K562 (cell line): ENCODE data around the gene SPATS1. TPM values are rescaled to one million over a fixed set of nuclear protein-coding genes. Genes with fewer than 3 reads are reported as not detected.

Source experiments
- CBX2 ChIP-seq: fragments of 200-600 bp; sonication (generic); IDR thresholded peaks from one replicate; pipeline ENCODE4 v1.6.1; 2012; ENCODE audit warnings: mild to moderate bottlenecking, low read length, inconsistent platforms; ENCODE audit not compliant: insufficient read depth, poor library complexity, severe bottlenecking
- CCNT2 ChIP-seq: IDR thresholded peaks from 2 replicates; pipeline ENCODE4 v1.6.1; 2011; ENCODE audit warnings: borderline replicate concordance, low read depth, mild to moderate bottlenecking, moderate library complexity, mixed read lengths, low read length; ENCODE audit not compliant: insufficient read length; ENCODE audit errors: extremely low read depth
- CHD1 ChIP-seq: fragments of 200-600 bp; sonication (generic); IDR thresholded peaks from one replicate; pipeline ENCODE4 v1.6.1; 2012; ENCODE audit warnings: mild to moderate bottlenecking, moderate library complexity, low read length, inconsistent platforms
- FOXA1 ChIP-seq: fragments of 450-650 bp; IDR thresholded peaks from 2 replicates; pipeline ENCODE4 v1.6.1; 2016; ENCODE audit warnings: mild to moderate bottlenecking, borderline replicate concordance
- FOXJ3 ChIP-seq: sonication (generic); formaldehyde crosslinking; IDR thresholded peaks from 2 replicates; pipeline ENCODE4 v1.4.0; 2020; ENCODE audit warnings: mild to moderate bottlenecking, missing genetic modification reagents
- GABPB2 ChIP-seq: fragments of 250-450 bp; sonication (Bioruptor Pico); conservative IDR thresholded peaks from 2 replicates; pipeline ENCODE4 v1.5.1; 2021; ENCODE audit warnings: mild to moderate bottlenecking
- GTF2A2 ChIP-seq: IDR thresholded peaks from 2 replicates; pipeline ENCODE4 v1.6.1; 2016; ENCODE audit warnings: mild to moderate bottlenecking, missing genetic modification characterization, missing compliant biosample characterization
- HDAC2 ChIP-seq: fragments of 450-650 bp; IDR thresholded peaks from 2 replicates; pipeline ENCODE4 v1.6.1; 2016; ENCODE audit warnings: mild to moderate bottlenecking
- HDGF ChIP-seq: fragments of 450-650 bp; IDR thresholded peaks from 2 replicates; pipeline ENCODE4 v1.6.1; 2016
- MCM3 ChIP-seq: fragments of 450-650 bp; IDR thresholded peaks from 2 replicates; pipeline ENCODE4 v1.6.1; 2016
- MTA3 ChIP-seq: fragments of 450-650 bp; formaldehyde crosslinking; IDR thresholded peaks from 2 replicates; pipeline ENCODE4 v1.6.1; 2017; ENCODE audit warnings: mild to moderate bottlenecking, borderline replicate concordance
- POLR3A ChIP-seq: IDR thresholded peaks from 2 replicates; pipeline ENCODE4 v1.6.1; 2011; ENCODE audit warnings: borderline replicate concordance, mild to moderate bottlenecking, moderate library complexity; ENCODE audit not compliant: insufficient read length, insufficient read depth; ENCODE audit errors: extremely low read depth
- SNAPC5 ChIP-seq: fragments of 250-450 bp; sonication (Bioruptor Pico); IDR thresholded peaks from 2 replicates; pipeline ENCODE4 v1.8.0; 2021; ENCODE audit warnings: moderate library complexity, mild to moderate bottlenecking, inconsistent platforms
- TFE3 ChIP-seq: fragments of 450-650 bp; formaldehyde crosslinking; IDR thresholded peaks from 2 replicates; pipeline ENCODE4 v1.4.0; 2020; ENCODE audit warnings: mild to moderate bottlenecking, mixed read lengths
- TOE1 ChIP-seq, 2 experiments: fragments of 450-650 bp in 1 of 2; sonication (generic) in 1 of 2; formaldehyde crosslinking in 1 of 2; IDR thresholded peaks; 2 replicates each; pipeline versions ENCODE4 v1.7.1 to v1.8.0; 2016 to 2022; ENCODE audit warnings: borderline replicate concordance in 2 of 2, mild to moderate bottlenecking in 2 of 2, antibody characterized with exemption in 1 of 2, inconsistent platforms in 1 of 2, low read depth in 1 of 2, missing genetic modification reagents in 1 of 2, moderate library complexity in 1 of 2
- YBX1 ChIP-seq: fragments of 450-650 bp; IDR thresholded peaks from 2 replicates; pipeline ENCODE4 v1.7.1; 2016; ENCODE audit warnings: mild to moderate bottlenecking
- ZFPM2 ChIP-seq: fragments of 250-450 bp; sonication (Bioruptor Pico); IDR thresholded peaks from 2 replicates; pipeline ENCODE4 v1.5.1; 2022; ENCODE audit warnings: mild to moderate bottlenecking
- ZHX1 ChIP-seq: fragments of 150-350 bp; conservative IDR thresholded peaks from 2 replicates; pipeline ENCODE4 v1.6.1; 2014; ENCODE audit warnings: low read length
- ZNF165 ChIP-seq: fragments of 250-450 bp; sonication (Bioruptor Pico); IDR thresholded peaks from 2 replicates; pipeline ENCODE4 v1.4.0; 2020; ENCODE audit warnings: borderline replicate concordance
- ZNF23 ChIP-seq: fragments of 250-450 bp; sonication (Bioruptor Pico); IDR thresholded peaks from 2 replicates; pipeline ENCODE4 v1.4.0; 2020; ENCODE audit warnings: mild to moderate bottlenecking
- ZNF695 ChIP-seq: fragments of 450-650 bp; formaldehyde crosslinking; IDR thresholded peaks from 2 replicates; pipeline ENCODE4 v1.4.0; 2020; ENCODE audit warnings: mild to moderate bottlenecking, moderate library complexity
- ZNF707 ChIP-seq: fragments of 250-450 bp; sonication (Bioruptor Pico); conservative IDR thresholded peaks from 2 replicates; pipeline ENCODE4 v1.8.0; 2022; ENCODE audit warnings: inconsistent platforms, mild to moderate bottlenecking, moderate library complexity
- ZNF717 ChIP-seq: fragments of 250-450 bp; sonication (Bioruptor Pico); IDR thresholded peaks from 2 replicates; pipeline ENCODE4 v1.5.0; 2021
- polyA plus RNA-seq, 8 experiments: library from polyadenylated mRNA; depleted of rRNA in 4 of 8; stranded (reverse) in 5 of 8; unstranded in 3 of 8; fragments of >200 nt; fragmentation: Nextera tagmentation in 2 of 8; fragmentation: Illumina TruSeq in 1 of 8; extraction: Ambion mirVana in 2 of 8; extraction: Trizol in 1 of 8; gene quantifications; 2 replicates each; pipeline versions ENCODE4 v1.2.1 to v1.2.3, GENCODE V29; 2011 to 2014; ENCODE audit warnings: inconsistent platforms in 1 of 8, missing spikeins in 1 of 8
- total RNA-seq, 7 experiments: library from RNA; depleted of rRNA in 6 of 7; stranded (reverse); fragments of >200 nt in 6 of 7; fragmentation: Illumina TruSeq in 2 of 7; extraction: Trizol in 2 of 7; gene quantifications; 2 replicates each; pipeline versions ENCODE4 v1.2.1 to v1.2.3, GENCODE V29; 2011 to 2021; ENCODE audit warnings: low replicate concordance in 1 of 7

SPATS1 gene
- total and polyA plus RNA-seq, 9 of the 15 experiments (the other 6 are each of a cell fraction or from before 2014, with no cell fraction given), result not detected

GRCh38 chr6:44312901-44313788 lies 29.3 kb upstream of the SPATS1 start, which contains the start of gene AARS2 (continued):
- TF ChIP-seq CCNT2 (peak; percentile 80), POLR3A (no peak), ZNF23 (CRISPR knock-in tag) (no peak), SNAPC5 (CRISPR knock-in tag) (no peak), GTF2A2 (tag) (no peak), ZFPM2 (CRISPR knock-in tag) (no peak), ZNF717 (CRISPR knock-in tag) (no peak), HDAC2 (peak; percentile 88), MCM3 (no peak), GABPB2 (no peak), ZNF165 (CRISPR knock-in tag) (no peak), FOXJ3 (CRISPR knock-in tag) (no peak), YBX1 (no peak), MTA3 (peak; percentile 89; the same call in 1 of the 2 replicates), TOE1 (IDR thresholded peaks at IDR 0.05; ENCODE audit: borderline replicate concordance) (peak; percentile 77; the same call in 1 of the 2 replicates), TOE1 (CRISPR knock-in tag; IDR thresholded peaks at IDR 0.05; ENCODE audit: borderline replicate concordance, low read depth) (no peak), ZNF707 (CRISPR knock-in tag) (no peak), FOXA1 (no peak), TFE3 (CRISPR knock-in tag) (no peak), ZNF695 (CRISPR knock-in tag) (no peak), CBX2 (no peak), HDGF (0 out of 2 replicates have a peak, but pooled peaks have one; percentile 73), ZHX1 (peak; percentile 91), CHD1 (peak; percentile 97)
